Rectal smooth muscle tissue (tissue), 1 donor: ENCODE measurements around the gene LCLAT1.
"Not testable (repeated sequence)": the region's sequence is repeated elsewhere in the genome, so short reads cannot be mapped to it uniquely, and the experiment has no call there.

Source experiments
- H3K27ac ChIP-seq: one replicate; pipeline ENCODE4 v1.7.0; 2013; ENCODE audit warnings: low read depth, low read length, inconsistent platforms
- H3K27me3 ChIP-seq: one replicate; pipeline ENCODE4 v1.7.0; 2013; ENCODE audit warnings: low read length; ENCODE audit not compliant: control insufficient read depth, insufficient read depth
- H3K36me3 ChIP-seq: one replicate; pipeline ENCODE4 v1.7.0; 2013; ENCODE audit warnings: low read length; ENCODE audit not compliant: control insufficient read depth, insufficient read depth
- H3K4me1 ChIP-seq: one replicate; pipeline ENCODE4 v1.7.0; 2013; ENCODE audit warnings: low read length; ENCODE audit not compliant: control insufficient read depth, insufficient read depth
- H3K4me3 ChIP-seq: one replicate; pipeline ENCODE4 v1.7.0; 2013; ENCODE audit warnings: low read length
- H3K9ac ChIP-seq: one replicate; pipeline ENCODE4 v1.7.0; 2013; ENCODE audit warnings: low read length

The LCLAT1 gene

DNA sequence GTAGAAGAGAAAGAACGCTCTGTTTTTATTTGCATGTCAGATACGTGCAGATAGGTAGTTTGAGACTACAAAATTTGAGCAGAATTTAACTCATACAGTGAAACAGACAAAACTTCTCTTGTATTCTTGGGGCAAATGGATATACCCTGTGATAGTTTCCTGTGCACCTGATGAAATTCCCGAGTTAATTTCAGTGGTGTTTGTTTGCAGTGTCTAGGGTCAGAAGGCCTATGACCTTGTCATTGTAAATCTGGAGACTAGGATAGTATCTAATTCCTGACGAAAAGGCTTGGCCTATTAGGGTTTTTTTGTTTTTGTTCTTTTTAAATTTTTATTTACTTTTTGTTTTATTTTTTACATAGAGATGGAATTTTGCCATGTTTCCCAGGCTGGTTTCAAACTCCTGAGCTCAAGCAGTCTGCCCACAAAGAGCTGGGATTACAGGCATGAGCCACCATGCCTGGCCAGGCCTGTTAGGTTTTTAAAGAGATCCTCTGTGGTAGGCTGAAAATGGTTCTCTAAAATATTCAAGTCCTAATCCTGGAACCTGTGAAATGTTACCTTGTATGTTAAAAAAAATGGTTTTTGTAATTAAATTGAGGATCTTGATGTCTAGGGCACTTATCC is 17.6 kb downstream of the LCLAT1 start:
- Histone ChIP-seq H3K9ac (no peak overlapping the region), H3K4me3 (no peak overlapping the region), H3K27ac (no peak overlapping the region)

DNA sequence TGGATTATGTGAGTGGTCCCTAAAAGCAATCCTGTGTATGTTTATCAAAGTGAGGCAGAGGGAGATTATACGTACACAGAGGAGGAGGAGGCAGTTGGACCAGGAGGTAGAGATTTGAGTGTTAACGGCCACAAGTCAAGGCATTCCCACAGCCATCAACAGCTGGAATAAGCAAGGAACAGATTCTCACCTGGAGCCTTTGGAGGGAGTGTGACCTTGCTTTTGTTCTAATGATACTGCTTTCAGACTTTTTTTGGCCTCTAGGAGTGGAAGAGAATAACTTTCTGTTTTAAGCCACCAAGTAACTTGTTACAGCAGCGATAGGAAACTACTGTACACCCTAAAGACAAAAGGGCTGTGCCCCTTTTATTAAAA is 18.1 kb downstream of the LCLAT1 start:
- Histone ChIP-seq H3K4me3 (no peak overlapping the region), H3K4me1 (no peaks in the 10 kb centered on the region), H3K27me3 (no peaks in the 10 kb centered on the region), H3K9ac (no peak overlapping the region), H3K36me3 (no peaks in the 10 kb centered on the region), H3K27ac (no peak overlapping the region)

More for the DNA sequence above, 17.6 kb downstream of the LCLAT1 start:
- no peaks in the 10 kb centered on the region for H3K27me3 ChIP-seq
- H3K4me1 ChIP-seq, result no peaks in the 10 kb centered on the region
- H3K36me3 ChIP-seq, result no peaks in the 10 kb centered on the region

DNA sequence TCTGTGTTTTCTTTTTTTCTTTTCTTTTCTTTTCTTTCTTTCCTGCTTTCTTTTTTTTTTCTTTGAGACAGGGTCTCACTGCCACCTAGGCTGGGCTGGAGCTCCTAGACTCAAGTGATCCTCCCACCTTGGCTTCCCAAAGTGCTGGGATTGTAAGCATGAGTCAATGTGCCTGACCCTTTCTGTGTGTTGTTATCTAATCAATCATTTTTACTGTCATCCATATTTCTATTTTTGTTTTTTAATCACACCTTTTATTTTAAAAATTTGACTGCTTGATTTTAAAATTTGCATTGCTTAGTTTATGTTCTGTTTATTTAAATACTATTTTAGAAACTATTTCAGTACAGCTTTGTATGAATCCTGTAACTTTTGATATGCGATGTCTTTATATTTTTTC is 19.2 kb downstream of the LCLAT1 start:
- no peak overlapping the region for H3K4me3 ChIP-seq
- H3K27ac ChIP-seq, result no peak overlapping the region
- no peaks in the 10 kb centered on the region for H3K36me3 ChIP-seq
- no peak overlapping the region for H3K9ac ChIP-seq
- no peaks in the 10 kb centered on the region for H3K4me1 ChIP-seq
- no peaks in the 10 kb centered on the region for H3K27me3 ChIP-seq

DNA sequence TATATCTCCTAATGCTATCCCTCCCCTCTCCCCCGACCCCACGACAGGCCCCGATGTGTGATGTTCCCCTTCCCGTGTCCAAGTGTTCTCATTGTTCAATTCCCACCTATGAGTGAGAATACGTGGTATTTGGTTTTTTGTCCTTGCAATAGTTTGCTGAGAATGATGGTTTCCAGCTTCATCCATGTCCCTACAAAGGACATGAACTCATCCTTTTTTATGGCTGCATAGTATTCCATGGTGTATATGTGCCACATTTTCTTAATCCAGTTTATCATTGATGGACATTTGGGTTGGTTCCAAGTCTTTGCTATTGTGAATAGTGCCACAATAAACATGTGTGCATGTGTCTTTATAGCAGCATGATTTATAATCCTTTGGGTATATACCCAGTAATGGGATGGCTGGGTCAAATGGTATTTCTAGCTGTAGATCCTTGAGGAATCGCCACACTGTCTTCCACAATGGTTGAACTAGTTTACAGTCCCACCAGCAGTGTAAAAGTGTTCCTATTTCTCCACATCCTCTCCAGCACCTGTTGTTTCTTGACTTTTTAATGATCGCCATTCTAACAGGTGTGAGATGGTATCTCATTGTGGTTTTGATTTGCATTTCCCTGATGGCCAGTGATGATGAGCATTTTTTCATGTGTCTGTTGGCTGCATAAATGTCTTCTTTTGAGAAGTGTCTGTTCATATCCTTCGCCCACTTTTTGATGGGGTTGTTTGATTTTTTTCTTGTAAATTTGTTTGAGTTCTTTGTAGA is 20.2 kb downstream of the LCLAT1 start:
- not testable (repeated sequence) for H3K4me3 ChIP-seq, H3K4me1 ChIP-seq, H3K27me3 ChIP-seq, H3K9ac ChIP-seq, H3K27ac ChIP-seq, H3K36me3 ChIP-seq

- no peak overlapping the region for H3K27ac ChIP-seq
- H3K36me3 ChIP-seq, result no peaks in the 10 kb centered on the region
- no peaks in the 10 kb centered on the region for H3K27me3 ChIP-seq
- H3K4me1 ChIP-seq, result no peaks in the 10 kb centered on the region
- no peak overlapping the region for H3K4me3 ChIP-seq
- H3K9ac ChIP-seq, result no peak overlapping the region
These were observed 23.4 kb downstream of the LCLAT1 start for GRCh38 chr2:30470426-30470825.

DNA sequence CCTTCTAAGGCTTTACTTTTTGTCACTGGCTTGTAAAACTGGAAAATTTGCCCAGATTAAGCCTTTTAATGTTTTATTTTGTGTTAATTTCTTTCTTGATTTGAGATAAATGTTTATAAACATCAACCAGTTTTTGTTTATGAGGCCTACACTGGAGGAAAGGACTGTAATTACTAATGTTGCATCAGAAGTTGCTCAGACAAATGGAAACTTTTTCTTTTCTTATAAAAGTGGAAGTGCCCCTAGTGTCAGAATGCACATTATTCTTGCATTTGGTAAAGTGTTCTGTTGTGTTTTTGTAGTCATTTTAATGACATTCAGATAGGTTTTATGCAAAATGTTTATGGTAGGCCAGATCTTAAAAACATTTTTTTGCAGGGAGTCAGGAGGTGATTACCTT is 25.3 kb downstream of the LCLAT1 start:
- Histone ChIP-seq H3K36me3 (no peaks in the 10 kb centered on the region), H3K27ac (no peak overlapping the region), H3K4me1 (no peaks in the 10 kb centered on the region), H3K27me3 (no peaks in the 10 kb centered on the region), H3K4me3 (no peak overlapping the region), H3K9ac (no peak overlapping the region)

DNA sequence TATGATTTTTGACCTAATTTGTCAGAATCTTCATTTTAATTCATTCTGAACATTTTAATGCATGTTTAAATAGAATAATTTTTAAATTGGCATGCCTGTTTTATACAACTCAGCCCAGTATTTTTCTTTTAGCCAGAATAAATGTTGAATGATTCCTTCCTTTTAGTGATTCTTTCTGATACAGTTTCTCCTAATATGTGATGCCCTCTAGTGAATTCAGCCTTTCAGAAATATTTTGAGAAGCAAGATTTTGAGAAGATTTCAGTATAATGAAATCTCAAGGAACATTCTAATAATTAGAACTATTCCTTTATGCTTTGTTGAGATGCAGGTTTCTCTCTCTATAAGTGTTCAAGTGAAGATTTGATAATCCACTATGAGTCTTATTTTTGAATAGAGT is 28.5 kb downstream of the LCLAT1 start:
- Histone ChIP-seq H3K4me1 (no peaks in the 10 kb centered on the region), H3K27me3 (no peaks in the 10 kb centered on the region), H3K27ac (no peak overlapping the region), H3K9ac (no peak overlapping the region), H3K4me3 (no peak overlapping the region), H3K36me3 (no peaks in the 10 kb centered on the region)

GRCh38 chr2:30476636-30477035 is 29.6 kb downstream of the LCLAT1 start:
- no peak overlapping the region for H3K27ac ChIP-seq

GRCh38 chr2:30480703-30481322 is 33.8 kb downstream of the LCLAT1 start:
- no peaks in the 10 kb centered on the region for H3K27me3 ChIP-seq
- no peaks in the 10 kb centered on the region for H3K4me1 ChIP-seq
- H3K27ac ChIP-seq, result no peak overlapping the region

More at GRCh38 chr2:30476636-30477035, 29.6 kb downstream of the LCLAT1 start:
- H3K4me1 ChIP-seq, result no peaks in the 10 kb centered on the region
- H3K4me3 ChIP-seq, result no peak overlapping the region
- no peaks in the 10 kb centered on the region for H3K36me3 ChIP-seq
- H3K27me3 ChIP-seq, result no peaks in the 10 kb centered on the region
- H3K9ac ChIP-seq, result no peak overlapping the region

DNA sequence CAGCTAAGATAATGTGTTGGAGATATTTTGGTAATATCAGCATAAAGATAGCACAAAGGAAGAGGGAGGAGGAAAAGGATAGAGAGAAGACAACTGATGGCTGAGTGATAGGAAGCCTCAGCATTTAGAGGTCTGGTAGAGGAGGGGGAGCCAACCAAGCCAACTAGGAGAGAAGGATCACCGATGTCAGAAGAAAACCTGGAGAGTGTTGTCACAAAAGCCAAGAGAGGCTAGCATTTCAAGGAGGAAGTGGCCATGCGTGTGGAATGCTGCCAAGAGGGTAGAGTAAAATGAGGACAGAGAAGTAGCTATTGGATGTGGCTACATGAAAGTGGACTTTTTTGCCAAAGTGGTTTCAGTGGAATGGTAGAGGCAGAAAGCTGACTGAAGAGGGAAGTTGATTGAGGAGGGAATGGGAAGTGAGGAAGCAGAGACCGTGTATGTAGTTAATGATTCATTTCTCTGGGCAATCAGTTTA is 34.3 kb downstream of the LCLAT1 start:
- no peaks in the 10 kb centered on the region for H3K4me1 ChIP-seq
- H3K36me3 ChIP-seq, result no peaks in the 10 kb centered on the region
- no peak overlapping the region for H3K27ac ChIP-seq
- no peak overlapping the region for H3K4me3 ChIP-seq
- H3K27me3 ChIP-seq, result no peaks in the 10 kb centered on the region
- H3K9ac ChIP-seq, result no peak overlapping the region

More at GRCh38 chr2:30480703-30481322, 33.8 kb downstream of the LCLAT1 start:
- Histone ChIP-seq H3K9ac (no peak overlapping the region), H3K4me3 (no peak overlapping the region), H3K36me3 (no peaks in the 10 kb centered on the region)

DNA sequence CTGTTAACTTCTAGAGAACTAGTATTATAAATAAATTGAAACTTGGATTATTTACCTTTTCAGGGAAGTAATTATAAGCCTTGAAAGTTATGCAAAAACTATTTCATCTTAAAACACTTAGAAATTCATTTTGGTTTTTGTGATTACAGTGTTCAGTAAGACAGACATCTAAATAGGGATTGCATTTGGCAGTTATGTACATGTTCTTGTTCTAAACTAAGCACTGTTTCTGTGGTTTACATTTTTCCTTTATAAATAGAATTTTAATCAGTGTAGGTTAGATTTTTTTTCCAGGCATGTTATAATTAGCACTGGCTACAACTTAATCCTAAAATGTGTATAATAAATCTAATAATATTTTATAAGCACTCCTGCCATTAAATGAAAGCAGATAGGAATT is 35.0 kb downstream of the LCLAT1 start:
- Histone ChIP-seq H3K4me1 (no peaks in the 10 kb centered on the region), H3K27ac (no peak overlapping the region), H3K9ac (no peak overlapping the region), H3K4me3 (no peak overlapping the region), H3K27me3 (no peaks in the 10 kb centered on the region), H3K36me3 (no peaks in the 10 kb centered on the region)

- H3K27me3 ChIP-seq, result no peaks in the 10 kb centered on the region
- no peaks in the 10 kb centered on the region for H3K36me3 ChIP-seq
- H3K4me1 ChIP-seq, result no peaks in the 10 kb centered on the region
- no peak overlapping the region for H3K4me3 ChIP-seq
- no peak overlapping the region for H3K27ac ChIP-seq
- H3K9ac ChIP-seq, result no peak overlapping the region
These were observed 37.1 kb downstream of the LCLAT1 start for GRCh38 chr2:30484145-30484544.
